Aorta (tissue), 5 donors: ENCODE results near the gene C11orf16. TPM values are rescaled to one million over a fixed set of nuclear protein-coding genes. Genes with fewer than 3 reads are reported as not detected.
"Not testable (repeated sequence)": the region's sequence is repeated elsewhere in the genome, so short reads cannot be mapped to it uniquely, and the experiment has no call there.

Experiments used
- ATAC-seq: fragments of 200-7000 bp; cut with Tn5 transposase; one replicate; pipeline ENCODE4 v1.9.1; 2022; ENCODE audit warnings: moderate library complexity; ENCODE audit not compliant: low FRiP score
- DNase-seq, 2 donors: peaks; one replicate each; pipeline ENCODE4 v3.0.0-alpha.2; 2020
- H3K27ac ChIP-seq, 2 donors: one replicate each; pipeline ENCODE4 v1.5.1; 2013; ENCODE audit warnings: low read length in 2 of 2, mild to moderate bottlenecking in 2 of 2, moderate library complexity in 2 of 2, control low read depth in 1 of 2, inconsistent platforms in 1 of 2, low read depth in 1 of 2
- H3K27me3 ChIP-seq, 2 donors: one replicate each; pipeline ENCODE4 v1.6.1; 2013; ENCODE audit warnings: control low read depth in 1 of 2, low read length in 1 of 2, mild to moderate bottlenecking in 1 of 2, moderate library complexity in 1 of 2; ENCODE audit not compliant: insufficient read depth in 2 of 2, control insufficient read depth in 1 of 2
- H3K36me3 ChIP-seq, 2 donors: one replicate each; pipeline ENCODE4 v1.6.1; 2013; ENCODE audit warnings: control low read depth in 1 of 2, low read length in 1 of 2, mild to moderate bottlenecking in 1 of 2; ENCODE audit not compliant: insufficient read depth in 2 of 2, control insufficient read depth in 1 of 2
- H3K4me1 ChIP-seq, 2 donors: one replicate each; pipeline ENCODE4 v1.6.1; 2013; ENCODE audit warnings: low read length in 2 of 2, control low read depth in 1 of 2, mild to moderate bottlenecking in 1 of 2, moderate library complexity in 1 of 2; ENCODE audit not compliant: insufficient read depth in 2 of 2, control insufficient read depth in 1 of 2
- H3K4me3 ChIP-seq, 2 donors: one replicate each; pipeline ENCODE4 v1.5.1; 2013; ENCODE audit warnings: low read length in 2 of 2, control low read depth in 1 of 2, mild to moderate bottlenecking in 1 of 2
- H3K9me3 ChIP-seq: one replicate; pipeline ENCODE4 v1.6.1; 2013; ENCODE audit warnings: mild to moderate bottlenecking, low read length; ENCODE audit not compliant: control insufficient read depth
- WGBS, 2 donors: extraction: QIAGEN DNeasy Blood & Tissue Kit; methylation state at CpG; one replicate each; pipeline ENCODE4 v1.1.7; 2013; 5-methylcytosine and 5-hydroxymethylcytosine counted together
- intact Hi-C, 2 donors: fragments of 100-400 bp; cut with DNase I; formaldehyde crosslinking; loops; one replicate each; pipeline versions ENCODE4 v1.14.2 to v1.15.0; 2022
- polyA plus RNA-seq, 2 donors: library from polyadenylated mRNA; stranded (reverse); fragments of 200-250 nt; gene quantifications; one replicate each; pipeline ENCODE4 v1.2.3, GENCODE V29; 2013
- total RNA-seq, 2 donors: library from RNA; stranded (reverse); fragmentation: NEBNext Ultra II Directional; extraction: Animal tissue kit (Norgen Biotek cat#: 25700); gene quantifications; one replicate each; pipeline ENCODE4 v1.2.1, GENCODE V29; 2021
- donor health status: healthy with polysubstance abuse.
- donor health status: Bipolar disorder and iron deficiency.
- donor health status: DM: no; HTN: no; CAD: no.
- donor health status: DM: no; HTN: no; CAD: no.
- donor health status: DM: yes; HTN: yes; CAD: no.

The C11orf16 gene
- total and polyA plus RNA-seq, 4 donors = not detected

GRCh38 chr11:8947230-8947943 is 14.6 kb upstream of the C11orf16 start:
- ATAC-seq (no peak), DNase-seq (no peak)
- Histone ChIP-seq H3K27me3 (no peaks in the 10 kb centered on the region), H3K4me1 (no peaks in the 10 kb centered on the region), H3K9me3 (no peaks in the 10 kb centered on the region), H3K4me3 (no peak overlapping the region), H3K36me3 (peaks cover 2 to 11% of the 10 kb centered on the region in 2 donors), H3K27ac (no peak overlapping the region)
- 81 to 82% methylated on average over 4 of the region's 4 CpGs for WGBS, 2 donors
- intact Hi-C loops = no loop called here

- no peak for ATAC-seq
- no peak for DNase-seq
- no peaks in the 10 kb centered on the region for H3K27me3 ChIP-seq
- H3K4me3 ChIP-seq = no peak within 1 kb of the TSS
- H3K4me1 ChIP-seq = no peaks in the 10 kb centered on the region
- H3K36me3 ChIP-seq = peaks cover 0 to 1% of the 10 kb centered on the region in 2 donors
- 71 to 82% methylated on average over 5 of the region's 5 CpGs for WGBS, 2 donors
- no peak within 1 kb of the TSS for H3K27ac ChIP-seq
- intact Hi-C loops = no loop called here
- no peaks in the 10 kb centered on the region for H3K9me3 ChIP-seq
Measured at GRCh38 chr11:8942518-8943066, 9.8 kb upstream of the C11orf16 start, which contains the start of gene ASCL3. Gene ASCL3 (minus strand): TSS chr11:8943016. CDS start chr11:8938161, 4,855 bp downstream.

- DNase-seq (peak in 1 of 2 donors; percentile 16), ATAC-seq (no peak)
- intact Hi-C loops = no loop called here
- Histone ChIP-seq H3K9me3 (no peaks in the 10 kb centered on the region), H3K4me1 (no peaks in the 10 kb centered on the region), H3K36me3 (no peaks in the 10 kb centered on the region), H3K27me3 (no peaks in the 10 kb centered on the region), H3K4me3 (no peak overlapping the region), H3K27ac (no peak overlapping the region)
- WGBS, 2 donors = 46 to 51% methylated on average over 8 of the region's 8 CpGs
Measured at GRCh38 chr11:8941341-8942103, 8.8 kb upstream of the C11orf16 start.

GRCh38 chr11:8937659-8938058 is 4.9 kb upstream of the C11orf16 start:
- DNase-seq (no peak), ATAC-seq (no peak)
- H3K27ac ChIP-seq = no peak overlapping the region
- H3K4me1 ChIP-seq = no peaks in the 10 kb centered on the region
- no peaks in the 10 kb centered on the region for H3K27me3 ChIP-seq
- no peaks in the 10 kb centered on the region for H3K36me3 ChIP-seq
- no peak overlapping the region for H3K4me3 ChIP-seq
- intact Hi-C loops = no loop called here
- H3K9me3 ChIP-seq = no peaks in the 10 kb centered on the region
- WGBS, 2 donors = 84 to 89% methylated on average over 14 of the region's 14 CpGs

- no peaks in the 10 kb centered on the region for H3K36me3 ChIP-seq
- DNase-seq (no peak), ATAC-seq (no peak)
- H3K4me3 ChIP-seq = no peak overlapping the region
- intact Hi-C loops = no loop called here
- no peaks in the 10 kb centered on the region for H3K9me3 ChIP-seq
- H3K27me3 ChIP-seq = no peaks in the 10 kb centered on the region
- H3K4me1 ChIP-seq = no peaks in the 10 kb centered on the region
- H3K27ac ChIP-seq = no peak overlapping the region
- WGBS, 2 donors = 83 to 89% methylated on average over 10 of the region's 10 CpGs
Measured at GRCh38 chr11:8937159-8937558, 4.4 kb upstream of the C11orf16 start.

- H3K9me3 ChIP-seq, H3K27ac ChIP-seq, H3K36me3 ChIP-seq, ATAC-seq, H3K4me3 ChIP-seq, H3K4me1 ChIP-seq, intact Hi-C loops, H3K27me3 ChIP-seq, DNase-seq: not testable (repeated sequence)
- WGBS, 2 donors = 92 to 95% methylated on average over 2 of the region's 2 CpGs
Measured at GRCh38 chr11:8935789-8936188, 3.0 kb upstream of the C11orf16 start.

- no peaks in the 10 kb centered on the region for H3K4me1 ChIP-seq
- H3K9me3 ChIP-seq = no peaks in the 10 kb centered on the region
- ATAC-seq (no peak), DNase-seq (no peak)
- 63% methylated on average over 14 of the region's 14 CpGs for WGBS, 2 donors
- no peaks in the 10 kb centered on the region for H3K27me3 ChIP-seq
- no peak overlapping the region for H3K4me3 ChIP-seq
- intact Hi-C loops = no loop called here
- H3K36me3 ChIP-seq = no peaks in the 10 kb centered on the region
- H3K27ac ChIP-seq = no peak overlapping the region
Measured at GRCh38 chr11:8934742-8935488, 2.2 kb upstream of the C11orf16 start.

- intact Hi-C loops = no loop called here
- Histone ChIP-seq H3K36me3 (no peaks in the 10 kb centered on the region), H3K4me3 (no peak overlapping the region), H3K27ac (no peak overlapping the region), H3K27me3 (no peaks in the 10 kb centered on the region), H3K4me1 (no peaks in the 10 kb centered on the region), H3K9me3 (no peaks in the 10 kb centered on the region)
- WGBS, 2 donors = 94 to 95% methylated on average over 6 of the region's 6 CpGs
- ATAC-seq (no peak), DNase-seq (no peak)
Measured at GRCh38 chr11:8933931-8934330, 1.2 kb upstream of the C11orf16 start.
